Subcutaneous adipose tissue (tissue), 4 donors: Measurements from ENCODE around the gene IKBKE. TPM values are rescaled to one million over a fixed set of nuclear protein-coding genes. Genes with fewer than 3 reads are reported as not detected.

Experiments
- CTCF ChIP-seq: fragments of 450-650 bp; IDR thresholded peaks from one replicate; pipeline ENCODE4 v1.5.1; 2016; ENCODE audit warnings: low read depth, mild to moderate bottlenecking, control low read depth, antibody characterized with exemption, moderate library complexity
- total RNA-seq, 4 donors: library from RNA; depleted of rRNA; stranded (reverse); fragments of >200 nt; gene quantifications; one replicate each; pipeline ENCODE4 v1.1.0, GENCODE V29; 2016

IKBKE gene
- total RNA-seq, 4 donors from 2014 or later = 4.0 to 4.9 (median 4.9) TPM

GRCh38 chr1:206453111-206453510, 17.2 kb upstream of the IKBKE start:
- no peak for TF ChIP-seq CTCF

GRCh38 chr1:206455289-206455665, 15.0 kb upstream of the IKBKE start:
- no peak for TF ChIP-seq CTCF

DNA sequence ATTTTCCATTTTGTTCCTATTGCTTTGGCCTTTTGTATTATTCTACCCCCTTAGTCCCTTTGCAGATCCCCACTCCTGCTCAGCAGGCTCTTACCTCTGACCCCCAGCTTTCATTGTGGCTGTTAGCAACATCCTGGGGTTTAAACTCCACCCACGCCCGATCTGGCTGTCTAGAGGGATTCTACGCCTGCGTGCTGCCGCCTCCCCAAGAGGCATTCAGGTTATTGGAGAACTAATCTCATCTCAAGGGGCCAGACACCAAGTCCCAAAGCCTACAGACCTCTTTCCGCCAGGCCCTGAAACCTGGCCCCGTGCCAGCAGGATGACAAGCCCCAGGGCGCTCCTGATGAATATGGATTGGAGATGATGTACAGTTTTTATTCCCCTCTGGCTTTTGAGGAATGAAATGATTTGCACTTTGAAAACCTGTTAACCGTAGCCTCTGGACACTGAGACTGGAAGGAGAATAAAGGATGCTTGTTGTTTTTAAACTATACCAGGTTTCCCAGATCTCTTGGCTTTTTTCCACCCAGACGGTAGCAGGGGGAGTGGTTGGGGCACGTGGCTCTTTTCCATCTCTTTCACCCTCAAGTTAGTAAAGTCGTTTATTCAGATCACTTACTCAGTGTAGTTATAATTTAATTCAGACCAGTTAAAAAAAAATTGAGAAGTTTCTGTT, 14.5 kb upstream of the IKBKE start:
- no peak for TF ChIP-seq CTCF

DNA sequence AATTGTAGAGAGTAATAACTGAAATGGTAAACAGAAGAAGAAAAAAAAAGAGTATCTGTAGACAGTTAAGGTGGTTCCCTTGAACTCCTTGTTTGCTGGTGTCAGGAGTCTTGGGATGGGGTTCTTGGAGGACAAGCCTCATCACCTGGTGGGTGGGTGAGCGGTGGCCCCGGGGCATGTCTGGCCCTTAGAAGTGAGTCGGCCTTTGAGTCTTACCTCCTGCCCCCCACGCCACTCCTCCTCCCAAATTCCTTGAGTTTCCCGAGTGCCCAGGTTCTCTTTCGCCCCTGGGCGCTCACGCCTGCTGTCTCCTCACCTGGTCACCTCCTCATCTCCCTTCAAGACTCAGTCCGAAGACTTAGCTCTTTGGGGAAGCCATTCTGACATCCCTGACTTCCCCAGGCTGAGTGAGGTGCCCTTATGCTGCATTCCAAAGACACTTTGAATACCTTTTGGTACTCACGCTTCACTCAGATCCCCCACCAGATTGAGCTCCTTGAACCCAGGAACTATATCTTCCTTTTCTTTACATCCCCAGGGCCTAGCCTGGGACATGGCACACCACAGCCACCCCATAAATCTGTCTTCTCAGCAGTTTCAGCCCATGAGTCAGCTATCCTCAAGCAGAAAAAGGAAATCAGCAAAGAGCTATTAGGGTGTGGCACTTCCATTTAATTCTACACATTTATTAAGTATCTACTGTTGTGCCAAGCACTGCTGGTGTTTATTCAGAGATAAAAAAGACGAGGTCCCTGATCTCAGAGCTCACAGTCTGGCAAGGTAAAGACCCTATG, 13.5 kb upstream of the IKBKE start:
- no peak for TF ChIP-seq CTCF

DNA sequence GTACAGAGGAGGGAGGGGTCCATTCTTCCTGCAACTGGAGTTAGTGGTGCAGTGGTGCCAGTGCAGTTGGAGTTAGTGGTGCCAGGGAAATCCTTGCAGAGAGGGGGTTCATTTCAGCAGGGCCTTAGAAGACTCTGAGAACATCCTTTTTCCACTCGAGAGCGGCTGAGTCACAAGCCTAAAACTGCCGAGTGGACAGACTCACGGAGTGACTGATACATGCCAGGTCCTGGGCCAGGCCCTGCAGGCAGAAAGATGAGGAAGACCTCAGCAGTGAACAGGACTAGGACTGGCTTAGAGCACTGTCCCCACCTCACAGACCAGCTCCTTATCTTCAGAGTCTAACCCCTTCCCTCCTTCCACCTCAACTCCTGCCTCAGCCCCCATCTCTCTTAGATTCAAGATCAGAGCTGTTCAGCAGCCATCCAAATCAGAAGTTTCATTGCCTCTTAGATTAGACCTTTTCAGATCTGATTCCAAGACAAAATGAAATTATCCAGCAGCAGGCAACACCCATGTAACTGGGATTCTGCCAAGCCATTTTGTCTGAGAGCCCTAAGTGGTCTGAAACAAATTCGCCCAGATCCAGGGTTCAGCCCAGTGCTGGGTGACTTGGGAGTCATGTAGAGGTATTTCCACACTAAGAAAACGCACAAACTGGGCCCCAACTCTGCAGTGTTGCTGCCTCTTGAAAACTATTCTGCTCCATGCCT, 12.7 kb upstream of the IKBKE start:
- TF ChIP-seq CTCF = no peak

DNA sequence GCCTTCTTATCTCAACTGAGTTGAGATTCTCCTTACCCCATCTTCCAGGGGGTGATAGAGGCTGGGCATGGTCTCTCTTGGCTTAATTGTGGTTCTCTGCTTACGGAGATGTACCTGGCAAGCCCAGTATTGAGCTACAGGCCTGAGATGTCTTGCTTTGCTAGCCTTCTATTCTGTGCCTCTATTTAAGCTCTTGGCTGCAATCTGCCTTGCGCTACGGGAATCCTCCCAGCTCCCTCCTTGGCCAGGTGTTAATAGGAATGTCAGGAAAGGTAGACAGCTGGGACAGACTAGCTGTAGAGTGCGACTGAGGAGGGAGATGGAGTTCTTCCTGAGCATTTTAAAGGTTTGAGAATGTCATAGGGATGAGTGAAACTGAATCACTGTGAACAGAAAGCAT, 10.6 kb upstream of the IKBKE start:
- TF ChIP-seq CTCF = no peak

- no peak for TF ChIP-seq CTCF
These were observed 9.3 kb upstream of the IKBKE start for GRCh38 chr1:206460836-206461426.
